GM23338 (cell line): Measurements from ENCODE around the gene EML1.

ENCODE experiments used
- CREB1 ChIP-seq: fragments of 250-450 bp; sonication (Bioruptor Pico); IDR thresholded peaks from 2 replicates; pipeline ENCODE4 v1.5.0; 2020; ENCODE audit warnings: low read depth, mild to moderate bottlenecking, moderate library complexity
- EZH2 ChIP-seq: fragments of 200-600 bp; sonication (generic); IDR thresholded peaks from one replicate; pipeline ENCODE4 v1.8.0; 2017; ENCODE audit warnings: antibody characterized with exemption, mild to moderate bottlenecking, low read depth; ENCODE audit not compliant: unreplicated experiment
- POLR2AphosphoS5 ChIP-seq: IDR thresholded peaks from 2 replicates; pipeline ENCODE4 v1.6.1; 2016; ENCODE audit warnings: antibody characterized with exemption, low read depth
- STAT1 ChIP-seq: IDR thresholded peaks from one replicate; pipeline ENCODE4 v1.6.1; 2016; ENCODE audit warnings: antibody characterized with exemption; ENCODE audit not compliant: unreplicated experiment
- ZNF331 ChIP-seq: fragments of 250-450 bp; sonication (Bioruptor Pico); IDR thresholded peaks from 2 replicates; pipeline ENCODE4 v1.5.0; 2020; ENCODE audit warnings: low read depth, mild to moderate bottlenecking, moderate library complexity
- TF ChIP-seq, protein P1 (sequence below), 2 experiments: fragments of 200-600 bp in 1 of 2; sonication (generic) in 1 of 2; conservative IDR thresholded peaks; 2 replicates each; pipeline versions ENCODE4 v1.5.1 to v1.6.1; 2016 to 2017; ENCODE audit warnings: antibody characterized with exemption in 2 of 2, low read depth in 2 of 2, mild to moderate bottlenecking in 2 of 2, moderate library complexity in 1 of 2
- TF ChIP-seq, protein P2 (sequence below): IDR thresholded peaks from one replicate; pipeline ENCODE4 v1.6.1; 2018; ENCODE audit warnings: antibody characterized with exemption; ENCODE audit not compliant: unreplicated experiment

DNA sequence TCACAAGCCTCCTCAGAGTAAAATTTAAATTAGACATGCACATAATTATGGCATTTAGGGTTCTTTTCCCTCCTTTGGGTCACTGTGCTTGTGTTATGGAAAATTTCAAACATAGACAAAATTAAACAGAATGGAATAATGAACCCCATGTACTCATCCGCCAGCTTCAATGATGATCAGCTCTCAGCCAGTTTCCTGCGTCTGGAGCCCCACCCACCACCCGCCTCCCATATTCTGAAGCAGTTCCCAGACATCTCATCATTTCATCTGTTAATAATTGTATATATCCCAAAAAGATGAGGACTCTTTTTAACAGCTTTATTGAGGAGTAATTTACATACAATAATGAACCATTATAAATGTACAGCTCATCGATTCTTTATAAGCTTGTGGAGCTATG, 128.2 kb downstream of the EML1 start:
- TF ChIP-seq, protein P1, sequence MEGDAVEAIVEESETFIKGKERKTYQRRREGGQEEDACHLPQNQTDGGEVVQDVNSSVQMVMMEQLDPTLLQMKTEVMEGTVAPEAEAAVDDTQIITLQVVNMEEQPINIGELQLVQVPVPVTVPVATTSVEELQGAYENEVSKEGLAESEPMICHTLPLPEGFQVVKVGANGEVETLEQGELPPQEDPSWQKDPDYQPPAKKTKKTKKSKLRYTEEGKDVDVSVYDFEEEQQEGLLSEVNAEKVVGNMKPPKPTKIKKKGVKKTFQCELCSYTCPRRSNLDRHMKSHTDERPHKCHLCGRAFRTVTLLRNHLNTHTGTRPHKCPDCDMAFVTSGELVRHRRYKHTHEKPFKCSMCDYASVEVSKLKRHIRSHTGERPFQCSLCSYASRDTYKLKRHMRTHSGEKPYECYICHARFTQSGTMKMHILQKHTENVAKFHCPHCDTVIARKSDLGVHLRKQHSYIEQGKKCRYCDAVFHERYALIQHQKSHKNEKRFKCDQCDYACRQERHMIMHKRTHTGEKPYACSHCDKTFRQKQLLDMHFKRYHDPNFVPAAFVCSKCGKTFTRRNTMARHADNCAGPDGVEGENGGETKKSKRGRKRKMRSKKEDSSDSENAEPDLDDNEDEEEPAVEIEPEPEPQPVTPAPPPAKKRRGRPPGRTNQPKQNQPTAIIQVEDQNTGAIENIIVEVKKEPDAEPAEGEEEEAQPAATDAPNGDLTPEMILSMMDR (conservative IDR thresholded peaks at IDR 0.05; ENCODE audit: low read depth in 2 of 2) = no peak
- TF ChIP-seq POLR2AphosphoS5 (no peak), CREB1 (CRISPR knock-in tag) (no peak), STAT1 (no peak), EZH2 (no peak), ZNF331 (CRISPR knock-in tag) (no peak)
- TF ChIP-seq, protein P2, sequence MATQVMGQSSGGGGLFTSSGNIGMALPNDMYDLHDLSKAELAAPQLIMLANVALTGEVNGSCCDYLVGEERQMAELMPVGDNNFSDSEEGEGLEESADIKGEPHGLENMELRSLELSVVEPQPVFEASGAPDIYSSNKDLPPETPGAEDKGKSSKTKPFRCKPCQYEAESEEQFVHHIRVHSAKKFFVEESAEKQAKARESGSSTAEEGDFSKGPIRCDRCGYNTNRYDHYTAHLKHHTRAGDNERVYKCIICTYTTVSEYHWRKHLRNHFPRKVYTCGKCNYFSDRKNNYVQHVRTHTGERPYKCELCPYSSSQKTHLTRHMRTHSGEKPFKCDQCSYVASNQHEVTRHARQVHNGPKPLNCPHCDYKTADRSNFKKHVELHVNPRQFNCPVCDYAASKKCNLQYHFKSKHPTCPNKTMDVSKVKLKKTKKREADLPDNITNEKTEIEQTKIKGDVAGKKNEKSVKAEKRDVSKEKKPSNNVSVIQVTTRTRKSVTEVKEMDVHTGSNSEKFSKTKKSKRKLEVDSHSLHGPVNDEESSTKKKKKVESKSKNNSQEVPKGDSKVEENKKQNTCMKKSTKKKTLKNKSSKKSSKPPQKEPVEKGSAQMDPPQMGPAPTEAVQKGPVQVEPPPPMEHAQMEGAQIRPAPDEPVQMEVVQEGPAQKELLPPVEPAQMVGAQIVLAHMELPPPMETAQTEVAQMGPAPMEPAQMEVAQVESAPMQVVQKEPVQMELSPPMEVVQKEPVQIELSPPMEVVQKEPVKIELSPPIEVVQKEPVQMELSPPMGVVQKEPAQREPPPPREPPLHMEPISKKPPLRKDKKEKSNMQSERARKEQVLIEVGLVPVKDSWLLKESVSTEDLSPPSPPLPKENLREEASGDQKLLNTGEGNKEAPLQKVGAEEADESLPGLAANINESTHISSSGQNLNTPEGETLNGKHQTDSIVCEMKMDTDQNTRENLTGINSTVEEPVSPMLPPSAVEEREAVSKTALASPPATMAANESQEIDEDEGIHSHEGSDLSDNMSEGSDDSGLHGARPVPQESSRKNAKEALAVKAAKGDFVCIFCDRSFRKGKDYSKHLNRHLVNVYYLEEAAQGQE = no peak
